Measurements from ENCODE around the gene BLID. TPM values are rescaled to one million over a fixed set of nuclear protein-coding genes. Genes with fewer than 3 reads are reported as not detected.

Gene BLID
- total and polyA plus RNA-seq, 4 donors = 0.25 to 4.5 TPM; not detected in 2

DNA sequence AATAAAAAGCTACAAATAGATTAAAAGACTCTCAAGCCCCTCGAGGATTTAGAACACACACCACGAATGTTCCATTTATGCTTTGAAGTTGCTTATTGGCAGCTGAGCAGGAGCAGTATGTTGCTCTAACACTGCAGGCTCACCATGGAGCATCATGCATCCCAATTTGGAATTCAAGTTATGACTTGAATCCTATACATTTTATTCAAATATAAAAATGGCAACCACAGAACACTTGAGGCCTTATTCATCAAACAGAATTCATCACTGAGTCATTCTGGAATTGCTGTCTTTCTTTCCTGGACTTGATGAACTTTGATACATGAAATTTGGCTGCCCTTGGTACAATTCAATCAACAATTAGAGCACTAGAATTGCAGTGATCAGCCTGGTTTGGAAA lies 24.5 kb upstream of the BLID start:
- TF ChIP-seq, protein P1, sequence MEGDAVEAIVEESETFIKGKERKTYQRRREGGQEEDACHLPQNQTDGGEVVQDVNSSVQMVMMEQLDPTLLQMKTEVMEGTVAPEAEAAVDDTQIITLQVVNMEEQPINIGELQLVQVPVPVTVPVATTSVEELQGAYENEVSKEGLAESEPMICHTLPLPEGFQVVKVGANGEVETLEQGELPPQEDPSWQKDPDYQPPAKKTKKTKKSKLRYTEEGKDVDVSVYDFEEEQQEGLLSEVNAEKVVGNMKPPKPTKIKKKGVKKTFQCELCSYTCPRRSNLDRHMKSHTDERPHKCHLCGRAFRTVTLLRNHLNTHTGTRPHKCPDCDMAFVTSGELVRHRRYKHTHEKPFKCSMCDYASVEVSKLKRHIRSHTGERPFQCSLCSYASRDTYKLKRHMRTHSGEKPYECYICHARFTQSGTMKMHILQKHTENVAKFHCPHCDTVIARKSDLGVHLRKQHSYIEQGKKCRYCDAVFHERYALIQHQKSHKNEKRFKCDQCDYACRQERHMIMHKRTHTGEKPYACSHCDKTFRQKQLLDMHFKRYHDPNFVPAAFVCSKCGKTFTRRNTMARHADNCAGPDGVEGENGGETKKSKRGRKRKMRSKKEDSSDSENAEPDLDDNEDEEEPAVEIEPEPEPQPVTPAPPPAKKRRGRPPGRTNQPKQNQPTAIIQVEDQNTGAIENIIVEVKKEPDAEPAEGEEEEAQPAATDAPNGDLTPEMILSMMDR (IDR thresholded peaks at IDR 0.05; ENCODE audit: control extremely low read depth, extremely low read depth) = no peak
- peaks cover 0 to 11% (median 0%) of the 10 kb centered on the region in 5 donors for H3K4me1 ChIP-seq (ENCODE audit: control insufficient read depth in 5 of 5, insufficient read depth in 5 of 5, low read length in 5 of 5)
- H3K36me3 ChIP-seq (ENCODE audit: control insufficient read depth in 4 of 4, insufficient read depth in 4 of 4, low read length in 4 of 4) = peaks cover 0 to 2% (median 0%) of the 10 kb centered on the region in 4 donors
- no peak overlapping the region for H3K9ac ChIP-seq (ENCODE audit: insufficient read depth in 1 of 2, low read length in 2 of 2)
- WGBS, 2 donors = 66 to 84% methylated on average over 2 of the region's 2 CpGs
- ATAC-seq (ENCODE audit: insufficient read depth, low FRiP score) (no peak), DNase-seq (peak in 2 of 3 donors; percentile 51 to 64)
- H3K27me3 ChIP-seq (ENCODE audit: control insufficient read depth in 3 of 3, insufficient read depth in 3 of 3, low read length in 2 of 3) = no peaks in the 10 kb centered on the region
- no peak overlapping the region for H3K27ac ChIP-seq (ENCODE audit: low read depth in 1 of 2, low read length in 1 of 2)
- H3K4me3 ChIP-seq = no peak overlapping the region
- H3K9me3 ChIP-seq (ENCODE audit: control insufficient read depth in 4 of 4, insufficient read depth in 3 of 4, low read length in 3 of 4) = no peaks in the 10 kb centered on the region

DNA sequence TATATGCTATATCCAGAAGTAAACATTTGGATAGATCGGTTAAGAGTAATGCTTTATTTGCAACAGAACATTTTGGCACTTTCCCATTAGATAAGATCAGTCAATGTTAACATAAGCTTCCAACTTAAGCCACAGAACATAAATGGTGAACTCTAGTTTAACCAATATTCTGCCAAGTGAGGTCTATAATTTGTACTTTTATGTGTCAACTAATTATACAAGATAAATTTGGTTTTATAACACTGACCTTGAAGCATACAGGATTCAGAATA lies 23.5 kb upstream of the BLID start:
- WGBS, 2 donors = 19 to 64% methylated on average over 1 of the region's 1 CpG
- Histone ChIP-seq H3K4me1 (ENCODE audit: control insufficient read depth in 5 of 5, insufficient read depth in 5 of 5, low read length in 5 of 5) (peaks cover 0 to 11% (median 0%) of the 10 kb centered on the region in 5 donors), H3K27ac (ENCODE audit: low read depth in 1 of 2, low read length in 1 of 2) (no peak overlapping the region), H3K4me3 (no peak overlapping the region), H3K36me3 (ENCODE audit: control insufficient read depth in 4 of 4, insufficient read depth in 4 of 4, low read length in 4 of 4) (peaks cover 0 to 2% (median 0%) of the 10 kb centered on the region in 4 donors), H3K9ac (ENCODE audit: insufficient read depth in 1 of 2, low read length in 2 of 2) (no peak overlapping the region), H3K9me3 (ENCODE audit: control insufficient read depth in 4 of 4, insufficient read depth in 3 of 4, low read length in 3 of 4) (no peaks in the 10 kb centered on the region), H3K27me3 (ENCODE audit: control insufficient read depth in 3 of 3, insufficient read depth in 3 of 3, low read length in 2 of 3) (no peaks in the 10 kb centered on the region)
- ATAC-seq (ENCODE audit: insufficient read depth, low FRiP score) = no peak
- TF ChIP-seq, protein P1 (IDR thresholded peaks at IDR 0.05; ENCODE audit: control extremely low read depth, extremely low read depth) = no peak
- peak in 1 of 3 donors; percentile 61 for DNase-seq

DNA sequence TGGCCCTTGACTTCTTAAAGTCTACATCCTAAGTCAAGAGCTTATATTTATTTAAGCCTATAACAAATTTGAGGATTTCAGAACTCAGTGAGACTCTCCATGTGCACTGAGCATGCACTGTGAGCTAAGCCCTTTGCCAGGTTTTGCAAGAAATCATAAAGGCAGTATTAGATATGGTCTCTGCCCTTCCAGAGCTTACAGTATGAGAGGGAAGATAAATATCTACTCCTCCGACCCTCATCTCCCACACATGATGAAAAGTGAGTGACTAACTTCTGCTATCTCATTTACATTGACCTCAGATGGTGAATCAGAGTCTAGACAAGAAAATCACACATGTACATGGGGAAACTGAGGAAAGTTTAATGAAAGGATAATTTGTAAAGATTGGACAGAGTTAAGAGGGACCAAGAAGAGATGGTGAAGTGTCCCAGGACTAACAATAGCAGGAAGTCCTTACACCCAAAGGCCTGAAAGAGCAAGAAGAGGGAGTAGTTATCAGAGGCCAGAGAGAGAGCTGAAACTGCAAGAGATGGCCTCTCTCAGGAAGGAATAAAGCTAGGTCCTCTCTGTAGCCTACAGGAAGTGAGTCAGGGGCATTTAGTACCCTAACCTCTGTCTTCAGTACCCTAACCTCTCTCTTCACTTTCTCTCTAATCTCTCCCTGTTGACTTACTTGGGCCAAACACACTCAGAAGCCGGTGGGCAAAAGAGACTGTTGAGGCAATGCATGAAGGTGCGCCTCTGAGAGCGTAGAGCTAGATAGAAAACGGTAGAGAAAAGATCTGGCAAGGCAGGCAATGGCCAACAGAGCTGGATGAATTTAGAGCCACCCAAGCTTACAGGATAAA lies 23.0 kb upstream of the BLID start:
- TF ChIP-seq, protein P1 (IDR thresholded peaks at IDR 0.05; ENCODE audit: control extremely low read depth, extremely low read depth) = no peak
- Histone ChIP-seq H3K9ac (ENCODE audit: insufficient read depth in 1 of 2, low read length in 2 of 2) (no peak overlapping the region), H3K4me3 (no peak overlapping the region), H3K27ac (ENCODE audit: low read depth in 1 of 2, low read length in 1 of 2) (no peak overlapping the region), H3K36me3 (ENCODE audit: control insufficient read depth in 4 of 4, insufficient read depth in 4 of 4, low read length in 4 of 4) (peaks cover 0 to 2% (median 0%) of the 10 kb centered on the region in 4 donors), H3K27me3 (ENCODE audit: control insufficient read depth in 3 of 3, insufficient read depth in 3 of 3, low read length in 2 of 3) (no peaks in the 10 kb centered on the region), H3K4me1 (ENCODE audit: control insufficient read depth in 5 of 5, insufficient read depth in 5 of 5, low read length in 5 of 5) (peaks cover 0 to 11% (median 0%) of the 10 kb centered on the region in 5 donors), H3K9me3 (ENCODE audit: control insufficient read depth in 4 of 4, insufficient read depth in 3 of 4, low read length in 3 of 4) (no peaks in the 10 kb centered on the region)
- ATAC-seq (ENCODE audit: insufficient read depth, low FRiP score) (no peak), DNase-seq (peak in 2 of 3 donors; percentile 28 to 46)
- 62 to 79% methylated on average over 5 of the region's 5 CpGs for WGBS, 2 donors
